GM12801 (cell line): ENCODE measurements around the gene PTPRN2.

Experiments used
- CTCF ChIP-seq: IDR thresholded peaks from one replicate; pipeline ENCODE4 v1.5.1; 2011; ENCODE audit warnings: control low read depth; ENCODE audit not compliant: insufficient read length; ENCODE audit errors: extremely low read depth

PTPRN2 gene

GRCh38 chr7:157634401-157635147 lies 953.0 kb downstream of the PTPRN2 start:
- TF ChIP-seq CTCF: no peak

GRCh38 chr7:157633465-157634185 lies 954.0 kb downstream of the PTPRN2 start:
- no peak for TF ChIP-seq CTCF

- TF ChIP-seq CTCF: no peak
These were observed 957.2 kb downstream of the PTPRN2 start for GRCh38 chr7:157630301-157630853.

- TF ChIP-seq CTCF: no peak
These were observed 959.2 kb downstream of the PTPRN2 start for GRCh38 chr7:157628456-157628855.

GRCh38 chr7:157627646-157628045 lies 960.0 kb downstream of the PTPRN2 start:
- no peak for TF ChIP-seq CTCF

- TF ChIP-seq CTCF: no peak
These were observed 960.6 kb downstream of the PTPRN2 start for GRCh38 chr7:157627033-157627432.

- TF ChIP-seq CTCF: no peak
These were observed 961.5 kb downstream of the PTPRN2 start for GRCh38 chr7:157625973-157626742.
